PFSK-1 (cell line): ENCODE measurements around the gene ZNF471.

Source experiments
- POLR2AphosphoS5 ChIP-seq: IDR thresholded peaks from 2 replicates; pipeline ENCODE4 v1.6.1; 2012; ENCODE audit warnings: low read depth, mild to moderate bottlenecking, control low read depth, low read length, moderate library complexity
- TAF1 ChIP-seq: IDR thresholded peaks from 2 replicates; pipeline ENCODE4 v1.6.1; 2012; ENCODE audit warnings: low read length, control low read depth, borderline replicate concordance; ENCODE audit not compliant: insufficient read depth

- TF ChIP-seq POLR2AphosphoS5 (no peak), TAF1 (no peak)
Measured at GRCh38 chr19:56474308-56474707, 33.3 kb upstream of the ZNF471 start.
